H1 (cell line): ENCODE measurements around the gene CENPA. TPM values are rescaled to one million over a fixed set of nuclear protein-coding genes. Genes with fewer than 3 reads are reported as not detected.

Experiments used
- CTCF ChIA-PET: fragments of 300-600 bp; sonication (Branson Sonifier 250); formaldehyde crosslinking; loops from one replicate; lab custom pipeline; 2021; ENCODE audit not compliant: partially characterized antibody; lab: Charles Lee
- POLR2A ChIA-PET: fragments of 300-600 bp; sonication (Branson Sonifier 250); formaldehyde crosslinking; loops from one replicate; lab custom pipeline; 2021; ENCODE audit warnings: inconsistent platforms; ENCODE audit not compliant: partially characterized antibody; lab: Charles Lee
- DNase-seq, 2 experiments: peaks; one replicate each; pipeline versions ENCODE4 v3.0.0 to v3.0.0-alpha.2; 2010 to 2022; ENCODE audit warnings: low spot score in 2 of 2, low read depth in 1 of 2, mixed read lengths in 1 of 2
- FAIRE-seq: peaks from 2 replicates; lab custom pipeline; 2011; peaks lifted over from hg19 to GRCh38; lab: Jason Lieb, UNC
- H2AFZ ChIP-seq: 2 replicates; pipeline ENCODE4 v1.8.1; 2012; ENCODE audit warnings: low read length, inconsistent platforms
- H2AK5ac ChIP-seq: 2 replicates; pipeline ENCODE4 v1.6.1; 2013; ENCODE audit warnings: low read depth, low read length
- H2BK120ac ChIP-seq: replicated peaks from 2 replicates; pipeline ENCODE3; 2013; ENCODE audit warnings: low read depth, low read length, inconsistent platforms
- H2BK12ac ChIP-seq: 2 replicates; pipeline ENCODE4 v1.6.1; 2013; ENCODE audit warnings: low read depth, low read length
- H2BK15ac ChIP-seq: 2 replicates; pipeline ENCODE4 v1.6.1; 2013; ENCODE audit warnings: low read length
- H2BK20ac ChIP-seq: 2 replicates; pipeline ENCODE4 v1.6.1; 2013; ENCODE audit warnings: low read length
- H2BK5ac ChIP-seq: 2 replicates; pipeline ENCODE4 v1.6.1; 2013; ENCODE audit warnings: low read depth, low read length
- H3K14ac ChIP-seq: 2 replicates; pipeline ENCODE4 v1.6.1; 2013; ENCODE audit warnings: inconsistent platforms; ENCODE audit not compliant: insufficient read length
- H3K18ac ChIP-seq: 2 replicates; pipeline ENCODE4 v1.6.1; 2013; ENCODE audit warnings: low read length; ENCODE audit errors: extremely low read depth
- H3K23ac ChIP-seq: 2 replicates; pipeline ENCODE4 v1.6.1; 2013; ENCODE audit warnings: inconsistent platforms; ENCODE audit not compliant: insufficient read length
- H3K23me2 ChIP-seq: 2 replicates; pipeline ENCODE4 v1.6.1; 2013; ENCODE audit warnings: low read depth, low read length
- H3K27ac ChIP-seq: 2 replicates; pipeline ENCODE4 v1.6.1; 2011; ENCODE audit warnings: low read depth, low read length, inconsistent platforms
- H3K27me3 ChIP-seq, 4 experiments: replicated peaks in 1 of 4; 1 replicate in 1 of 4; 2 replicates in 3 of 4; pipeline versions ENCODE4 v1.6.1 to v1.8.1; 2011 to 2013; ENCODE audit warnings: low read length in 3 of 4, mild to moderate bottlenecking in 3 of 4, inconsistent platforms in 2 of 4, mixed read lengths in 2 of 4, moderate library complexity in 1 of 4; ENCODE audit not compliant: control insufficient read depth in 3 of 4, insufficient read depth in 3 of 4; ENCODE audit errors: extremely low read depth in 1 of 4
- H3K36me3 ChIP-seq, 4 experiments: 2 replicates each; pipeline versions ENCODE4 v1.6.1 to v1.8.1; 2011 to 2013; ENCODE audit warnings: mild to moderate bottlenecking in 4 of 4, low read length in 3 of 4, moderate library complexity in 2 of 4, control low read depth in 1 of 4, inconsistent platforms in 1 of 4; ENCODE audit not compliant: insufficient read depth in 4 of 4, control insufficient read depth in 2 of 4
- H3K4ac ChIP-seq: replicated peaks from 2 replicates; pipeline ENCODE3; 2013; ENCODE audit warnings: low read length, low read depth, mixed read lengths, inconsistent platforms; ENCODE audit not compliant: insufficient read length
- H3K4me1 ChIP-seq, 4 experiments: replicated peaks in 1 of 4; 1 replicate in 1 of 4; 2 replicates in 3 of 4; pipeline versions ENCODE4 v1.6.1 to v1.8.1; 2011 to 2013; ENCODE audit warnings: low read length in 3 of 4, inconsistent platforms in 2 of 4, mixed read lengths in 1 of 4; ENCODE audit not compliant: insufficient read depth in 4 of 4, control insufficient read depth in 3 of 4
- H3K4me2 ChIP-seq, 2 experiments: 2 replicates each; pipeline versions ENCODE4 v1.6.1 to v1.8.1; 2011 to 2013; ENCODE audit warnings: low read depth in 2 of 2, low read length in 2 of 2, control low read depth in 1 of 2, inconsistent platforms in 1 of 2, mild to moderate bottlenecking in 1 of 2; ENCODE audit not compliant: insufficient read depth in 1 of 2
- H3K4me3 ChIP-seq, 4 experiments: fragments of 200-600, 300-600 bp in 1 of 4; sonication (generic), shearing (Covaris generic), sonication (Bioruptor Twin) in 1 of 4; 2 replicates each; pipeline versions ENCODE4 v1.5.1 to v1.8.1; 2011 to 2016; ENCODE audit warnings: low read length in 4 of 4, low read depth in 3 of 4, control low read depth in 2 of 4, inconsistent platforms in 2 of 4, mild to moderate bottlenecking in 2 of 4, mixed read lengths in 1 of 4, moderate library complexity in 1 of 4; ENCODE audit not compliant: insufficient read depth in 2 of 4; ENCODE audit errors: extremely low read depth in 1 of 4
- H3K56ac ChIP-seq: replicated peaks from 2 replicates; pipeline ENCODE3; 2013; ENCODE audit warnings: low read depth, mild to moderate bottlenecking, mixed read lengths, low read length, inconsistent platforms; ENCODE audit not compliant: insufficient read length
- H3K79me1 ChIP-seq: 2 replicates; pipeline ENCODE4 v1.6.1; 2013; ENCODE audit warnings: low read depth, low read length, control low read depth
- H3K79me2 ChIP-seq, 2 experiments: 2 replicates each; pipeline versions ENCODE4 v1.6.1 to v1.8.1; 2012 to 2013; ENCODE audit warnings: low read length in 2 of 2, mild to moderate bottlenecking in 2 of 2, inconsistent platforms in 1 of 2; ENCODE audit not compliant: insufficient read depth in 2 of 2, control insufficient read depth in 1 of 2
- H3K9ac ChIP-seq, 4 experiments: replicated peaks in 1 of 4; 1 replicate in 1 of 4; 2 replicates in 3 of 4; pipeline versions ENCODE4 v1.6.1 to v1.8.1; 2011 to 2013; ENCODE audit warnings: low read depth in 3 of 4, low read length in 3 of 4, control low read depth in 2 of 4, mild to moderate bottlenecking in 2 of 4, moderate library complexity in 2 of 4, inconsistent platforms in 1 of 4; ENCODE audit errors: extremely low read depth in 1 of 4
- H3K9me3 ChIP-seq, 2 experiments: 2 replicates each; pipeline versions ENCODE4 v1.6.1 to v1.8.1; 2012 to 2013; ENCODE audit warnings: mild to moderate bottlenecking in 2 of 2, moderate library complexity in 2 of 2, control low read depth in 1 of 2, inconsistent platforms in 1 of 2, low read depth in 1 of 2, low read length in 1 of 2, mixed read lengths in 1 of 2; ENCODE audit not compliant: insufficient read depth in 2 of 2
- H4K20me1 ChIP-seq, 2 experiments: replicated peaks in 1 of 2; 2 replicates each; pipeline versions ENCODE3 to v1.8.1; 2011 to 2013; ENCODE audit warnings: inconsistent platforms in 2 of 2, low read length in 2 of 2, mild to moderate bottlenecking in 1 of 2; ENCODE audit not compliant: insufficient read depth in 2 of 2, control insufficient read depth in 1 of 2
- H4K5ac ChIP-seq: 2 replicates; pipeline ENCODE4 v1.6.1; 2013; ENCODE audit warnings: low read length, low read depth, mixed read lengths, inconsistent platforms; ENCODE audit not compliant: insufficient read length
- H4K8ac ChIP-seq: 2 replicates; pipeline ENCODE4 v1.8.0; 2013; ENCODE audit warnings: mild to moderate bottlenecking, moderate library complexity, low read length, inconsistent platforms; ENCODE audit not compliant: insufficient read depth; ENCODE audit errors: extremely low read depth
- H4K91ac ChIP-seq: replicated peaks from 2 replicates; pipeline ENCODE3; 2013; ENCODE audit warnings: low read length, mixed read lengths, inconsistent platforms; ENCODE audit not compliant: insufficient read length
- CTBP2 ChIP-seq: IDR thresholded peaks from 2 replicates; pipeline ENCODE4 v1.7.0; 2011; ENCODE audit warnings: borderline replicate concordance, mild to moderate bottlenecking, moderate library complexity, mixed read lengths, low read length; ENCODE audit not compliant: insufficient read depth, insufficient read length
- SUZ12 ChIP-seq: fragments of 200-600 bp; sonication (generic); IDR thresholded peaks from 2 replicates; pipeline ENCODE4 v1.6.1; 2012; ENCODE audit warnings: mild to moderate bottlenecking, inconsistent platforms, low read length, moderate library complexity, mixed read lengths
- ZNF274 ChIP-seq: IDR thresholded peaks from 2 replicates; pipeline ENCODE4 v1.7.0; 2012; ENCODE audit warnings: low read length, borderline replicate concordance; ENCODE audit errors: extremely low read depth
- WGBS, 2 experiments: shearing (Covaris generic) in 1 of 2; methylation state at CpG; one replicate each; pipeline versions ENCODE4 v1.1.6 to v1.1.7; 2013 to 2015; ENCODE audit warnings: low lambda C conversion rate in 2 of 2, mixed read lengths in 2 of 2, inconsistent platforms in 1 of 2, low coverage in 1 of 2, missing lambda C conversion rate in 1 of 2; ENCODE audit not compliant: insufficient replicate concordance in 2 of 2, insufficient coverage in 1 of 2, insufficient read length in 1 of 2; ENCODE audit errors: extremely low coverage in 1 of 2, missing lambda C conversion rate in 1 of 2; 5-methylcytosine and 5-hydroxymethylcytosine counted together
- polyA plus RNA-seq, 7 experiments: library from polyadenylated mRNA; depleted of rRNA in 3 of 7; stranded (reverse) in 5 of 7; unstranded in 2 of 7; fragments of >200 nt in 5 of 7; fragments of 200-250 nt in 2 of 7; gene quantifications; 1 replicate in 5 of 7; 2 replicates in 1 of 7; 4 replicates in 1 of 7; pipeline versions ENCODE4 v1.2.1 to v1.2.3, GENCODE V29; 2011 to 2013; ENCODE audit warnings: missing spikeins in 2 of 7, mixed read lengths in 2 of 7
- total RNA-seq: library from RNA; stranded (reverse); fragmentation: NEBNext Ultra II Directional; extraction: Animal tissue kit (Norgen Biotek cat#: 25700); gene quantifications from 2 replicates; pipeline ENCODE4 v1.2.1, GENCODE V29; 2021
- TF ChIP-seq, protein P1 (sequence below): IDR thresholded peaks from 2 replicates; pipeline ENCODE4 v1.6.1; 2011; ENCODE audit warnings: low read length, improper control_type of control experiment

The CENPA gene
- total and polyA plus RNA-seq, 2 of the 8 experiments (the other 6 are each of a cell fraction or from before 2014, with no cell fraction given): 19.4 to 30.9 TPM

DNA sequence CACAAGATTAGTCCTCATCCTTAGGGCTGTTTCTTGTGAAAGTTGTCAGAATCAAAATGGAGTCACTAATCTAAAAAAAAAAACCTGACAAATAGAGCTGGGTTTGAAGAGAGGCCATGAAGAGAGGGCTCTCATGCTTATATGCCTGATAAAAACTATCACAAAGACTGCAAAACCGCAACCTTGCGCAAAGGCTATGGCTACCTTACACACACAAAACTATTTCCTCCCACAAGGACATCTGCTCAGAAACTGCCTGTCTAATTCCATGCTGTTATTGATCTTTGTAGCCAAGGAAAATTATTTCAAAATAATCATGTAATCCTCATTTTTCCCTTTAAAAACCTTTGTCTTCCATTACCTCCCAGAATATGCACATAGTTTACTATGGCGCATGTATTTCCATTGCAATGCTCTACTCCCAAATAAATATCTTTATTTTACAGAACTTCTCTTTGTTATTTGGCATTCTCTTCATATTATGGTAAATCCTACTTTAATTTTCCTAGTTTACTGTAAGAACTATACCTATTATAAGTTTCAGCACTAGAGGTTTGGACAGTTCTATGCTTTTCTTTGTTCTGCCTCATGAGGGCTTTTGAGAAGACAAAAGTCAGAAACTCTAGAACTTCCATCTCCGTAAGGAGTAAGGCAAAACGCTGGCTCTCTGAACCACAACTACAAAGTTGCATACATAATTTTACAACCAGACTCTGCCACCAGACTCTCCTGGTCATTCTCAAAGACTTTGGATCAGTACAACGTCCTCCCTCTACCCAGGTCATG lies 52.5 kb downstream of the CENPA start:
- H3K56ac ChIP-seq: no peak overlapping the region
- ChIA-PET CTCF (interaction anchor here (2.7 kb wide), 1 partner anchor 104 kb away, joined by 11 read pairs; no protein-coding TSS in a partner anchor), POLR2A (no interaction called here)
- H2BK5ac ChIP-seq: no peak overlapping the region
- H2BK12ac ChIP-seq: no peak overlapping the region
- no peak for DNase-seq
- no peaks in the 10 kb centered on the region for H4K20me1 ChIP-seq
- no peak overlapping the region for H3K4me3 ChIP-seq
- no peak overlapping the region for H2BK20ac ChIP-seq
- H2BK15ac ChIP-seq: no peak overlapping the region
- H4K5ac ChIP-seq: no peak overlapping the region
- H3K9ac ChIP-seq: no peak overlapping the region
- no peak overlapping the region for H3K18ac ChIP-seq
- no peak overlapping the region for H4K91ac ChIP-seq
- no peaks in the 10 kb centered on the region for H3K9me3 ChIP-seq
- no peak overlapping the region for H4K8ac ChIP-seq
- H3K36me3 ChIP-seq: no peaks in the 10 kb centered on the region
- H3K4ac ChIP-seq: no peak overlapping the region
- no peak overlapping the region for H2BK120ac ChIP-seq
- no peak overlapping the region for H3K4me2 ChIP-seq
- WGBS, 2 experiments: 69% methylated on average over 6 of the region's 6 CpGs; no CpG with 5 or more reads in 1 of the 2 experiments
- no peaks in the 10 kb centered on the region for H3K4me1 ChIP-seq
- no peaks in the 10 kb centered on the region for H3K79me2 ChIP-seq
- no peak overlapping the region for H2AFZ ChIP-seq
- H3K23ac ChIP-seq: no peak overlapping the region
- no peaks in the 10 kb centered on the region for H3K23me2 ChIP-seq
- H3K14ac ChIP-seq: no peak overlapping the region
- H3K79me1 ChIP-seq: no peaks in the 10 kb centered on the region
- H3K27ac ChIP-seq: no peak overlapping the region
- H2AK5ac ChIP-seq: no peak overlapping the region
- FAIRE-seq: peak; percentile 85
- H3K27me3 ChIP-seq: no peaks in the 10 kb centered on the region; a peak in 1 of 7 replicates
- TF ChIP-seq, protein P1, sequence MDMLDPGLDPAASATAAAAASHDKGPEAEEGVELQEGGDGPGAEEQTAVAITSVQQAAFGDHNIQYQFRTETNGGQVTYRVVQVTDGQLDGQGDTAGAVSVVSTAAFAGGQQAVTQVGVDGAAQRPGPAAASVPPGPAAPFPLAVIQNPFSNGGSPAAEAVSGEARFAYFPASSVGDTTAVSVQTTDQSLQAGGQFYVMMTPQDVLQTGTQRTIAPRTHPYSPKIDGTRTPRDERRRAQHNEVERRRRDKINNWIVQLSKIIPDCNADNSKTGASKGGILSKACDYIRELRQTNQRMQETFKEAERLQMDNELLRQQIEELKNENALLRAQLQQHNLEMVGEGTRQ: no peak
- no peak for TF ChIP-seq SUZ12
- TF ChIP-seq ZNF274: no peak
- no peak for TF ChIP-seq CTBP2
